ENCODE results near the gene SPNS3. TPM values are rescaled to one million over a fixed set of nuclear protein-coding genes. Genes with fewer than 3 reads are reported as not detected.
A peak's percentile ranks its signal among the peaks of the same experiment; 100 is the strongest.

The SPNS3 gene
- total and polyA plus RNA-seq, 8 donors = 0.55 to 1.1 (median 1.0) TPM; not detected in 1

GRCh38 chr17:4530799-4531730 is 97.3 kb downstream of the SPNS3 start:
- Histone ChIP-seq H3K36me3 (peaks cover 0 to 9% of the 10 kb centered on the region in 2 donors), H3K9me3 (no peaks in the 10 kb centered on the region), H3K4me3 (no peak overlapping the region), H3K27ac (peak overlapping the region; percentile 56 to 77), H3K4me1 (peaks cover 4 to 63% of the 10 kb centered on the region in 2 donors), H3K27me3 (no peaks in the 10 kb centered on the region)
- no peak for ATAC-seq
- TF ChIP-seq, protein P1, sequence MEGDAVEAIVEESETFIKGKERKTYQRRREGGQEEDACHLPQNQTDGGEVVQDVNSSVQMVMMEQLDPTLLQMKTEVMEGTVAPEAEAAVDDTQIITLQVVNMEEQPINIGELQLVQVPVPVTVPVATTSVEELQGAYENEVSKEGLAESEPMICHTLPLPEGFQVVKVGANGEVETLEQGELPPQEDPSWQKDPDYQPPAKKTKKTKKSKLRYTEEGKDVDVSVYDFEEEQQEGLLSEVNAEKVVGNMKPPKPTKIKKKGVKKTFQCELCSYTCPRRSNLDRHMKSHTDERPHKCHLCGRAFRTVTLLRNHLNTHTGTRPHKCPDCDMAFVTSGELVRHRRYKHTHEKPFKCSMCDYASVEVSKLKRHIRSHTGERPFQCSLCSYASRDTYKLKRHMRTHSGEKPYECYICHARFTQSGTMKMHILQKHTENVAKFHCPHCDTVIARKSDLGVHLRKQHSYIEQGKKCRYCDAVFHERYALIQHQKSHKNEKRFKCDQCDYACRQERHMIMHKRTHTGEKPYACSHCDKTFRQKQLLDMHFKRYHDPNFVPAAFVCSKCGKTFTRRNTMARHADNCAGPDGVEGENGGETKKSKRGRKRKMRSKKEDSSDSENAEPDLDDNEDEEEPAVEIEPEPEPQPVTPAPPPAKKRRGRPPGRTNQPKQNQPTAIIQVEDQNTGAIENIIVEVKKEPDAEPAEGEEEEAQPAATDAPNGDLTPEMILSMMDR (IDR thresholded peaks at IDR 0.05) = no peak
- no peak for DNase-seq
- intact Hi-C loops (cut with DNase I) = no loop called here

GRCh38 chr17:4531988-4532736 is 98.4 kb downstream of the SPNS3 start:
- no peak overlapping the region for H3K4me3 ChIP-seq
- intact Hi-C loops (cut with DNase I) = no loop called here
- TF ChIP-seq, protein P1 (IDR thresholded peaks at IDR 0.05) = no peak
- DNase-seq = no peak
- peaks cover 6 to 68% of the 10 kb centered on the region in 2 donors for H3K4me1 ChIP-seq
- no peaks in the 10 kb centered on the region for H3K9me3 ChIP-seq
- ATAC-seq = no peak
- peak overlapping the region in 1 of 2 donors; percentile 77 for H3K27ac ChIP-seq
- H3K27me3 ChIP-seq = no peaks in the 10 kb centered on the region
- H3K36me3 ChIP-seq = peaks cover 0 to 9% of the 10 kb centered on the region in 2 donors

DNA sequence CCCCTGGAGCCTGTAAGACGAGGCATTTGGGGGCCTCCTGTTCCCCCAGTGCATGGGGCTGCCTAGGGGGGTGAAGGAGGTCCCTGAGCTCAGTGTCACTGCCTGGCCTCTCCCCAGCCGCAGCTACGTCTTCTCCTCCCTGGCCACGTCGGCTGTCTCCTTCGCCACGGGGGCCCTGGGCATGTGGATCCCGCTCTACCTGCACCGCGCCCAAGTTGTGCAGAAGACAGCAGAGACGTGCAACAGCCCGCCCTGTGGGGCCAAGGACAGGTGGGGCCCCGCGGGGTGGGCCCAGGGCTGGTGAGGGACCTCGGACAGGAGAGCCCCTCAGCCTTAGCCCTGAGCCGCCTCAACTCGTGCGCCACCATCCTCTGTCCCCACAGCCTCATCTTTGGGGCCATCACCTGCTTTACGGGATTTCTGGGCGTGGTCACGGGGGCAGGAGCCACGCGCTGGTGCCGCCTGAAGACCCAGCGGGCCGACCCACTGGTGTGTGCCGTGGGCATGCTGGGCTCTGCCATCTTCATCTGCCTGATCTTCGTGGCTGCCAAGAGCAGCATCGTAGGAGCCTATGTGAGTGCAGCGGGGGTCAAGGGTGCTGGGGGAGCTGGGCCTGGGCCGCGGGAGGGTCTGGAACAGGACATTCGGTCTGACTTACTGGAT is 99.3 kb downstream of the SPNS3 start:
- Histone ChIP-seq H3K4me1 (peaks cover 10 to 76% of the 10 kb centered on the region in 2 donors), H3K4me3 (no peak overlapping the region), H3K27ac (peak overlapping the region in 1 of 2 donors; percentile 61), H3K27me3 (no peaks in the 10 kb centered on the region), H3K9me3 (no peaks in the 10 kb centered on the region), H3K36me3 (peaks cover 0 to 16% of the 10 kb centered on the region in 2 donors)
- TF ChIP-seq, protein P1 (IDR thresholded peaks at IDR 0.05) = no peak
- DNase-seq (no peak), ATAC-seq (no peak)
- intact Hi-C loops (cut with DNase I) = no loop called here

DNA sequence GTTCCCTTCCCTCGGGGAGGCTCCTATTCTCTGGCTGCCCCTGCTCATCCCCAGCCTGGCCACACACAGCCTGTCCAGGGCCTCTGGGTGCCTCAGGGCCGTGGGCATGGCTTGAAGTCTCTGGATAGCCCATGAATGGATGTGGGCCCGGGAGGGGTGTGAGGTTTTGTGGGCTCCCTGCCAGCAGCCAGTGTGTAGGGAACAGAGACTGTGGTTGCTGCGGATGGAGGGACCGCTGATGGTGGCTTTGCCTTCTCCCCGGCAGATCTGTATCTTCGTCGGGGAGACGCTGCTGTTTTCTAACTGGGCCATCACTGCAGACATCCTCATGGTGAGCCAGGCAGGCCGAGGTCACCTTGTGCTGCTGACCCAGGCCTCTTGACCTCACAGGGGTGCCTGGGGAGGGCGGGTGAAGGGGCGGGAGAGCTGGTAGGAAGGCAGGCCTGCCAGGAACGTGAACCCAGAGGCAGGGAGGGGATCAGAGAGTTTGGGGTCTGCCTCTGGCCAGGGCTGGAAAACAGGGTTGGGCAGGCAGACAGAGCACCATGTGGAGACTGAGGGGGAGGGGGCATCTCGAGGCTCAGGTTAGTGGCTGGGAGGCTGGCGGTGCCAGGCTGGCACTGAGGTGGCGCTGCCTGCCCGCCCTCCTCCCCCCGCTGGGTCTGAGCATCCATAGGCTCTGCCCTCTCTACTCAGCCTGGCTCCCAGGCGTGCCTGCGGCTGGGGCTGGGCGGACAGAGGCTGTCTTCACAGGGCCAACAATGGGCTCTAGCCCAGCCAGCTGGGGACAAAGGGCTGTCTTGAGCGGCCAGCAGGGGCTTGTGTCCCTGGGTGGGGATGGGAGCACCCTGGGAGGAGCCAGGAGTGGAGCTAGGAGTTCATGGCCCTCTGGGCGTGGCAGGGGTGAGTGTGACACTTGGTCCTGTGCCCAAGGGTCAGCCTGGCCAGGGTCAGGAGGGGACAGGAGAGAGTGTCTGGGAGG is 100.1 kb downstream of the SPNS3 start:
- H3K4me1 ChIP-seq = peaks cover 10 to 85% of the 10 kb centered on the region in 2 donors
- intact Hi-C loops (cut with DNase I) = no loop called here
- TF ChIP-seq, protein P1 (IDR thresholded peaks at IDR 0.05) = peak in 1 of 2 donors; percentile 12
- H3K9me3 ChIP-seq = no peaks in the 10 kb centered on the region
- peak overlapping the region; percentile 7 to 61 for H3K27ac ChIP-seq
- H3K36me3 ChIP-seq = peaks cover 0 to 25% of the 10 kb centered on the region in 2 donors
- H3K27me3 ChIP-seq = no peaks in the 10 kb centered on the region
- H3K4me3 ChIP-seq = no peak overlapping the region
- DNase-seq (no peak), ATAC-seq (peak; percentile 3)

Measured in left lung (tissue), 10 donors.